GM12878 (cell line): ENCODE data around the gene LINC00237. TPM values are rescaled to one million over a fixed set of nuclear protein-coding genes. Genes with fewer than 3 reads are reported as not detected.

Experiments
- CBX3 ChIP-seq: fragments of 200-600 bp; sonication (generic); IDR thresholded peaks from 2 replicates; pipeline ENCODE4 v1.6.1; 2016; ENCODE audit warnings: low read depth, borderline replicate concordance
- DPF2 ChIP-seq: fragments of 450-650 bp; IDR thresholded peaks from 2 replicates; pipeline ENCODE4 v1.6.1; 2017; ENCODE audit warnings: mild to moderate bottlenecking
- NFXL1 ChIP-seq: fragments of 450-650 bp; IDR thresholded peaks from 2 replicates; pipeline ENCODE4 v1.6.1; 2017; ENCODE audit warnings: antibody characterized with exemption, mild to moderate bottlenecking, borderline replicate concordance
- ZNF24 ChIP-seq: fragments of 450-650 bp; IDR thresholded peaks from 2 replicates; pipeline ENCODE4 v1.6.1; 2017; ENCODE audit warnings: antibody characterized with exemption, mild to moderate bottlenecking
- polyA plus RNA-seq, 11 experiments: library from polyadenylated mRNA; depleted of rRNA in 4 of 11; unstranded in 6 of 11; stranded (reverse) in 5 of 11; fragments of >200 nt; fragmentation: Nextera tagmentation in 4 of 11; fragmentation: Illumina TruSeq in 1 of 11; extraction: Ambion mirVana in 4 of 11; extraction: Trizol in 1 of 11; gene quantifications; 1 replicate in 1 of 11; 2 replicates in 10 of 11; pipeline versions ENCODE4 v1.2.1 to v1.2.3, GENCODE V29; 2011 to 2016; ENCODE audit warnings: inconsistent platforms in 2 of 11, missing spikeins in 2 of 11, low read depth in 1 of 11
- total RNA-seq, 4 experiments: library from RNA; depleted of rRNA in 3 of 4; stranded (reverse); fragments of >200 nt in 3 of 4; fragmentation: Illumina TruSeq in 1 of 4; extraction: Trizol in 1 of 4; gene quantifications; 2 replicates each; pipeline versions ENCODE4 v1.2.1 to v1.2.3, GENCODE V29; 2013 to 2021
- TF ChIP-seq, protein P1 (sequence below): IDR thresholded peaks from 2 replicates; pipeline ENCODE4 v1.6.1; 2012; ENCODE audit warnings: improper control_type of control experiment, low read depth, low read length; ENCODE audit not compliant: insufficient replicate concordance
- TF ChIP-seq, protein P2 (sequence below): fragments of 450-650 bp; IDR thresholded peaks from 2 replicates; pipeline ENCODE4 v1.6.1; 2017; ENCODE audit warnings: mild to moderate bottlenecking

The LINC00237 gene
- total and polyA plus RNA-seq, 10 of the 15 experiments (the other 5 are each of a cell fraction or from before 2014, with no cell fraction given) = not detected

DNA sequence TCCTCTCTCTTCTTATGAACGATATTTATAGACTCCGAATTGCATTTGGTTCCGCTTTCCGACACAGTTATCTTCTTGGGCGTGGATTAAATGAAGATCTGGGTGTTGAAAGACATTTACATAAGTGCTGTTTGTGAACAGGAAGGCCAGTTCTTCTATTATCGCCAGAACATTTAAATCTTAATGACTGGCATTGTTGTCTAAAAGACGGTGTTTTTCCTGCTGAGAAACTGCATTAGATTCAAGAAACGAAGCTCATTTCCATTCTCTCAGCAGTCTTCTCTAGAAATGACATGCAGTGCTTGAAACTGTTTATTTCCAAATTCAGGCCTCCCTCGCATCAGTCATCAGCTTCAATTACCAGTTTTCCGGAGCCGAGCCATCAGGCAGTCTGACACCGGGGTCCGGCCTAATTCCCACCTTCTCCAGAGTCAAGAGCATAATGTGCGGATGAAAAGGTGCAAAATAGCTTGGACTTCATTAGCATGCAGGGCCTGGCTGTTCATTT is 16.0 kb downstream of the LINC00237 start (continued):
- TF ChIP-seq, protein P1, sequence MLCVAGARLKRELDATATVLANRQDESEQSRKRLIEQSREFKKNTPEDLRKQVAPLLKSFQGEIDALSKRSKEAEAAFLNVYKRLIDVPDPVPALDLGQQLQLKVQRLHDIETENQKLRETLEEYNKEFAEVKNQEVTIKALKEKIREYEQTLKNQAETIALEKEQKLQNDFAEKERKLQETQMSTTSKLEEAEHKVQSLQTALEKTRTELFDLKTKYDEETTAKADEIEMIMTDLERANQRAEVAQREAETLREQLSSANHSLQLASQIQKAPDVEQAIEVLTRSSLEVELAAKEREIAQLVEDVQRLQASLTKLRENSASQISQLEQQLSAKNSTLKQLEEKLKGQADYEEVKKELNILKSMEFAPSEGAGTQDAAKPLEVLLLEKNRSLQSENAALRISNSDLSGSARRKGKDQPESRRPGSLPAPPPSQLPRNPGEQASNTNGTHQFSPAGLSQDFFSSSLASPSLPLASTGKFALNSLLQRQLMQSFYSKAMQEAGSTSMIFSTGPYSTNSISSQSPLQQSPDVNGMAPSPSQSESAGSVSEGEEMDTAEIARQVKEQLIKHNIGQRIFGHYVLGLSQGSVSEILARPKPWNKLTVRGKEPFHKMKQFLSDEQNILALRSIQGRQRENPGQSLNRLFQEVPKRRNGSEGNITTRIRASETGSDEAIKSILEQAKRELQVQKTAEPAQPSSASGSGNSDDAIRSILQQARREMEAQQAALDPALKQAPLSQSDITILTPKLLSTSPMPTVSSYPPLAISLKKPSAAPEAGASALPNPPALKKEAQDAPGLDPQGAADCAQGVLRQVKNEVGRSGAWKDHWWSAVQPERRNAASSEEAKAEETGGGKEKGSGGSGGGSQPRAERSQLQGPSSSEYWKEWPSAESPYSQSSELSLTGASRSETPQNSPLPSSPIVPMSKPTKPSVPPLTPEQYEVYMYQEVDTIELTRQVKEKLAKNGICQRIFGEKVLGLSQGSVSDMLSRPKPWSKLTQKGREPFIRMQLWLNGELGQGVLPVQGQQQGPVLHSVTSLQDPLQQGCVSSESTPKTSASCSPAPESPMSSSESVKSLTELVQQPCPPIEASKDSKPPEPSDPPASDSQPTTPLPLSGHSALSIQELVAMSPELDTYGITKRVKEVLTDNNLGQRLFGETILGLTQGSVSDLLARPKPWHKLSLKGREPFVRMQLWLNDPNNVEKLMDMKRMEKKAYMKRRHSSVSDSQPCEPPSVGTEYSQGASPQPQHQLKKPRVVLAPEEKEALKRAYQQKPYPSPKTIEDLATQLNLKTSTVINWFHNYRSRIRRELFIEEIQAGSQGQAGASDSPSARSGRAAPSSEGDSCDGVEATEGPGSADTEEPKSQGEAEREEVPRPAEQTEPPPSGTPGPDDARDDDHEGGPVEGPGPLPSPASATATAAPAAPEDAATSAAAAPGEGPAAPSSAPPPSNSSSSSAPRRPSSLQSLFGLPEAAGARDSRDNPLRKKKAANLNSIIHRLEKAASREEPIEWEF = no peak
- TF ChIP-seq, protein P2, sequence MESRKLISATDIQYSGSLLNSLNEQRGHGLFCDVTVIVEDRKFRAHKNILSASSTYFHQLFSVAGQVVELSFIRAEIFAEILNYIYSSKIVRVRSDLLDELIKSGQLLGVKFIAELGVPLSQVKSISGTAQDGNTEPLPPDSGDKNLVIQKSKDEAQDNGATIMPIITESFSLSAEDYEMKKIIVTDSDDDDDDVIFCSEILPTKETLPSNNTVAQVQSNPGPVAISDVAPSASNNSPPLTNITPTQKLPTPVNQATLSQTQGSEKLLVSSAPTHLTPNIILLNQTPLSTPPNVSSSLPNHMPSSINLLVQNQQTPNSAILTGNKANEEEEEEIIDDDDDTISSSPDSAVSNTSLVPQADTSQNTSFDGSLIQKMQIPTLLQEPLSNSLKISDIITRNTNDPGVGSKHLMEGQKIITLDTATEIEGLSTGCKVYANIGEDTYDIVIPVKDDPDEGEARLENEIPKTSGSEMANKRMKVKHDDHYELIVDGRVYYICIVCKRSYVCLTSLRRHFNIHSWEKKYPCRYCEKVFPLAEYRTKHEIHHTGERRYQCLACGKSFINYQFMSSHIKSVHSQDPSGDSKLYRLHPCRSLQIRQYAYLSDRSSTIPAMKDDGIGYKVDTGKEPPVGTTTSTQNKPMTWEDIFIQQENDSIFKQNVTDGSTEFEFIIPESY = no peak
- TF ChIP-seq DPF2 (no peak), NFXL1 (no peak), ZNF24 (no peak), CBX3 (no peak)
- TF ChIP-seq, all 136 proteins: peak for 0
